Liver (tissue), 9 donors: Measurements from ENCODE around the gene GLIPR1L1. TPM values are rescaled to one million over a fixed set of nuclear protein-coding genes. Genes with fewer than 3 reads are reported as not detected.

Source experiments
- DNase-seq: peaks from one replicate; pipeline ENCODE4 v3.0.0-alpha.2; 2017; ENCODE audit warnings: low spot score
- H3K27ac ChIP-seq, 2 donors: one replicate each; pipeline ENCODE4 v1.7.0; 2013; ENCODE audit warnings: inconsistent platforms in 2 of 2, low read length in 2 of 2, control low read depth in 1 of 2, low read depth in 1 of 2, mild to moderate bottlenecking in 1 of 2
- H3K27me3 ChIP-seq, 4 donors: one replicate each; pipeline versions ENCODE4 v1.6.1 to v1.7.0; 2013; ENCODE audit warnings: low read length in 3 of 4, inconsistent platforms in 1 of 4, mild to moderate bottlenecking in 1 of 4, moderate library complexity in 1 of 4; ENCODE audit not compliant: control insufficient read depth in 4 of 4, insufficient read depth in 4 of 4
- H3K36me3 ChIP-seq, 4 donors: one replicate each; pipeline versions ENCODE4 v1.6.1 to v1.7.0; 2013; ENCODE audit warnings: low read length in 3 of 4, mild to moderate bottlenecking in 3 of 4, low read depth in 1 of 4, moderate library complexity in 1 of 4; ENCODE audit not compliant: control insufficient read depth in 4 of 4, insufficient read depth in 3 of 4
- H3K4me1 ChIP-seq, 4 donors: one replicate each; pipeline versions ENCODE4 v1.6.1 to v1.7.0; 2013; ENCODE audit warnings: low read length in 3 of 4, mild to moderate bottlenecking in 3 of 4, moderate library complexity in 1 of 4; ENCODE audit not compliant: control insufficient read depth in 4 of 4, insufficient read depth in 4 of 4
- H3K4me3 ChIP-seq, 3 donors: one replicate each; pipeline versions ENCODE4 v1.6.1 to v1.7.0; 2013; ENCODE audit warnings: low read length in 3 of 3, control low read depth in 1 of 3, low read depth in 1 of 3, mild to moderate bottlenecking in 1 of 3
- H3K9ac ChIP-seq, 2 donors: one replicate each; pipeline ENCODE4 v1.7.0; 2013; ENCODE audit warnings: low read length in 2 of 2, mild to moderate bottlenecking in 2 of 2, moderate library complexity in 2 of 2, control low read depth in 1 of 2, low read depth in 1 of 2
- H3K9me3 ChIP-seq, 4 donors: one replicate each; pipeline versions ENCODE4 v1.6.1 to v1.7.0; 2013; ENCODE audit warnings: low read length in 3 of 4; ENCODE audit not compliant: control insufficient read depth in 4 of 4
- EGR1 ChIP-seq, 2 donors: IDR thresholded peaks; 2 replicates each; pipeline ENCODE4 v1.6.1; 2016 to 2018; ENCODE audit warnings: antibody characterized with exemption in 2 of 2, low read depth in 2 of 2
- FOXA1 ChIP-seq: IDR thresholded peaks from 2 replicates; pipeline ENCODE4 v1.6.1; 2016; ENCODE audit warnings: antibody characterized with exemption
- FOXA2 ChIP-seq: IDR thresholded peaks from 2 replicates; pipeline ENCODE4 v1.6.1; 2016; ENCODE audit warnings: antibody characterized with exemption
- GABPA ChIP-seq, 2 donors: IDR thresholded peaks in 1 of 2; conservative IDR thresholded peaks in 1 of 2; 2 replicates each; pipeline ENCODE4 v1.6.1; 2016; ENCODE audit warnings: antibody characterized with exemption in 2 of 2, mild to moderate bottlenecking in 1 of 2, moderate library complexity in 1 of 2
- HNF4G ChIP-seq: IDR thresholded peaks from 2 replicates; pipeline ENCODE4 v1.6.1; 2016; ENCODE audit warnings: antibody characterized with exemption
- JUND ChIP-seq, 2 donors: IDR thresholded peaks; 2 replicates each; pipeline ENCODE4 v1.6.1; 2016; ENCODE audit warnings: antibody characterized with exemption in 2 of 2
- NR2F2 ChIP-seq: IDR thresholded peaks from 2 replicates; pipeline ENCODE4 v1.6.1; 2016; ENCODE audit warnings: antibody characterized with exemption
- RAD21 ChIP-seq, 2 donors: IDR thresholded peaks; 2 replicates each; pipeline ENCODE4 v1.6.1; 2016; ENCODE audit warnings: antibody characterized with exemption in 2 of 2, mild to moderate bottlenecking in 2 of 2
- RXRA ChIP-seq, 2 donors: IDR thresholded peaks; 2 replicates each; pipeline ENCODE4 v1.6.1; 2017 to 2018; ENCODE audit warnings: antibody characterized with exemption in 2 of 2, mild to moderate bottlenecking in 1 of 2
- SP1 ChIP-seq: IDR thresholded peaks from 2 replicates; pipeline ENCODE4 v1.6.1; 2018; ENCODE audit warnings: antibody characterized with exemption, mild to moderate bottlenecking
- YY1 ChIP-seq: IDR thresholded peaks from 2 replicates; pipeline ENCODE4 v1.6.1; 2016; ENCODE audit warnings: antibody characterized with exemption, mild to moderate bottlenecking
- WGBS: extraction: QIAGEN DNeasy Blood & Tissue Kit; methylation state at CpG from one replicate; pipeline ENCODE4 v1.1.7; 2013; 5-methylcytosine and 5-hydroxymethylcytosine counted together
- polyA plus RNA-seq, 2 donors: library from polyadenylated mRNA; stranded (reverse) in 1 of 2; unstranded in 1 of 2; fragments of 200-250 nt in 1 of 2; fragments of >200 nt in 1 of 2; fragmentation: Nextera tagmentation in 1 of 2; extraction: Ambion mirVana in 1 of 2; gene quantifications; one replicate each; pipeline versions ENCODE4 v1.2.1 to v1.2.3, GENCODE V29; 2013 to 2015
- total RNA-seq, 2 donors: library from RNA; depleted of rRNA; stranded (reverse); fragments of >200 nt; gene quantifications; one replicate each; pipeline ENCODE4 v1.2.3, GENCODE V29; 2014
- TF ChIP-seq, protein P1 (sequence below): IDR thresholded peaks from 2 replicates; pipeline ENCODE4 v1.6.1; 2016; ENCODE audit warnings: antibody characterized with exemption
- TF ChIP-seq, protein P2 (sequence below): IDR thresholded peaks from 2 replicates; pipeline ENCODE4 v1.6.1; 2016; ENCODE audit warnings: antibody characterized with exemption
- TF ChIP-seq, protein P3 (sequence below): fragments of 150-350 bp; IDR thresholded peaks from 2 replicates; pipeline ENCODE4 v1.5.1; 2017; ENCODE audit warnings: improper control_type of control experiment, low read depth, low read length; ENCODE audit not compliant: missing input control
- TF ChIP-seq, protein P4 (sequence below): IDR thresholded peaks from 2 replicates; pipeline ENCODE4 v1.6.1; 2016; ENCODE audit warnings: antibody characterized with exemption, mild to moderate bottlenecking
- donor health status: healthy.
- donor health status: healthy.
- donor health status: healthy.
- donor health status: healthy.
- donor health status: healthy.

Gene GLIPR1L1
- total and polyA plus RNA-seq, 4 donors = not detected

DNA sequence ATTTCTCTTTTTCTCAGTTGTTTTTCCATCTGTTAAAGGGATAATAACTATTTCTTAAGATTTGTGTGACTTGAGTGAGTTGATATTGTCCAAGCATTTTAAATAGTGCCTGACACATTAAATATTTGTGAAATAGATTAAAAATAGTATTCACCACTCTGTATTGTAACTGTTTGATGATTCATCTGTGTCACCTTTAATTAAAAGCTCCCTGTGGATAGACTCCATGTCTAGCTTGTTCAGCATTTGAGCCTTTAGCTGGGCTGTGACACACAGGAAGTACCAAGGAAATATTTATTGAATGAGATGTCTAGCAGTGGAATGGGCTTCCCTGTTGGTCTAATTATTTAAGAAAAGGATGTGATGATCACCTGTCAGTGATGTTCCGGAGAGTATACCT is 54.6 kb downstream of the GLIPR1L1 start (continued):
- no peak for TF ChIP-seq EGR1 (IDR thresholded peaks at IDR 0.05; ENCODE audit: low read depth in 2 of 2)
- TF ChIP-seq, protein P1, sequence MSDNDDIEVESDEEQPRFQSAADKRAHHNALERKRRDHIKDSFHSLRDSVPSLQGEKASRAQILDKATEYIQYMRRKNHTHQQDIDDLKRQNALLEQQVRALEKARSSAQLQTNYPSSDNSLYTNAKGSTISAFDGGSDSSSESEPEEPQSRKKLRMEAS = no peak

DNA sequence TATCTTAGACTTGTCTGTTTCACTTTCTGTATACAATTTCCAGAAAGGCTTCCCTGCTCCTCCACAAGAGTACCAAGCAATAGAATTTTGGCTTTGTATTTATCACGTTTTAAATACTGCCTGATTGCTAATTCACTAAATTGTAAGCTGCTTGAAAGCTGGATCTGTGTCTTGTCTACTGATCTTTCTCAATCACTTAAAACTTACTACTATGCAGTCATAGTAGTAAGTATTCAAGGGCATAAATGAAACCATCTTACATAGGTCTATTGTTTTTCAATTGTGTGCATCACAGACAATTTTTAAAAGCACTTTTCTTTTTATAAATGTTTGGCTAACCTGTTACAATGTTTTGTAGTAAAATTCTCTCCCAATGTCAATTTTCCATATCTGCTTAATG is 55.2 kb downstream of the GLIPR1L1 start:
- peak overlapping the region in 1 of 2 donors; percentile 89 for H3K27ac ChIP-seq
- 43% methylated on average over 1 of the region's 1 CpG for WGBS

DNA sequence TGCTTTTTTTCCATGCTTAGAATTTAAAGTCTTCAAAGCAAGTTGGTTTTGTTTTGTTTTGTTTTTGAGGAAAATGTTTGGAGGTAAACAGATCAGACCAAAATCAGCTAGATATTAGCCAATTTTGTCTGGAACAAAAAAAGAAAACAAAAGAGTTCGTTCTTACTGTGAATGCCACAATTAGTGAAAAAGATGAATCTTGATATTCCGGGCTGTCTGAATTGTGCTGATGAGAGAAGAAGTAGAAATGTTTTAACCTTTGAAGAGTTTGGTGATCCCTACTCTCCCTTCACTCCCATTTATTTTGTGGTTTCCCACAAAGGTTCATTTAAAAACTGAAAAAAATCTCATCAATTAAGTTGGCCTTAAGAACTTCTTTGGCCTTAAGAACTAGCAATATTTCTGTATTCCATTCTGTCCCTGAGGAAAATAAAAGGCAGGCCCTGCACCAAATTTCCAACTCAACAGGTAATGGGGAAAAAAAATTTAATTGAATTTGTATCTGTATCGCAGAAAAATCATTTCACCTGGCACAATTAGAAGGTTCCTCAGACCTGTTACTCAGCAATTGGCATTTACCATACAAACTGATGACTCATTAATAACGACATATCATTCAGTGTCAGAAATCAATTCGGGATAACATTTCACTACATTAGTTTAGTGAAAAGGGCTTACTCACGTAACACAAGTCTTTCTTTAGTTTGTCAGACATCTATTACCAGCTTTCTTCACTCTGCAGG is 55.9 kb downstream of the GLIPR1L1 start:
- no peak for DNase-seq
- Histone ChIP-seq H3K9me3 (peaks cover 0 to under 1% (median 0%) of the 10 kb centered on the region in 4 donors), H3K27me3 (no peaks in the 10 kb centered on the region), H3K4me3 (peak overlapping the region; percentile 61 to 76 (median 69)), H3K36me3 (no peaks in the 10 kb centered on the region), H3K27ac (peak overlapping the region; percentile 82 to 89), H3K9ac (peak overlapping the region; percentile 38 to 81), H3K4me1 (peaks cover 0 to 14% (median 4%) of the 10 kb centered on the region in 4 donors)
- TF ChIP-seq YY1 = no peak
- TF ChIP-seq, protein P2, sequence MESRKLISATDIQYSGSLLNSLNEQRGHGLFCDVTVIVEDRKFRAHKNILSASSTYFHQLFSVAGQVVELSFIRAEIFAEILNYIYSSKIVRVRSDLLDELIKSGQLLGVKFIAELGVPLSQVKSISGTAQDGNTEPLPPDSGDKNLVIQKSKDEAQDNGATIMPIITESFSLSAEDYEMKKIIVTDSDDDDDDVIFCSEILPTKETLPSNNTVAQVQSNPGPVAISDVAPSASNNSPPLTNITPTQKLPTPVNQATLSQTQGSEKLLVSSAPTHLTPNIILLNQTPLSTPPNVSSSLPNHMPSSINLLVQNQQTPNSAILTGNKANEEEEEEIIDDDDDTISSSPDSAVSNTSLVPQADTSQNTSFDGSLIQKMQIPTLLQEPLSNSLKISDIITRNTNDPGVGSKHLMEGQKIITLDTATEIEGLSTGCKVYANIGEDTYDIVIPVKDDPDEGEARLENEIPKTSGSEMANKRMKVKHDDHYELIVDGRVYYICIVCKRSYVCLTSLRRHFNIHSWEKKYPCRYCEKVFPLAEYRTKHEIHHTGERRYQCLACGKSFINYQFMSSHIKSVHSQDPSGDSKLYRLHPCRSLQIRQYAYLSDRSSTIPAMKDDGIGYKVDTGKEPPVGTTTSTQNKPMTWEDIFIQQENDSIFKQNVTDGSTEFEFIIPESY = peak; percentile 42
- 48% methylated on average over 6 of the region's 6 CpGs for WGBS

More for the DNA sequence above, 55.2 kb downstream of the GLIPR1L1 start:
- TF ChIP-seq RAD21 (IDR thresholded peaks at IDR 0.05) (no peak), JUND (IDR thresholded peaks at IDR 0.05) (no peak), FOXA2 (no peak)
- TF ChIP-seq, protein P1 = no peak
- H3K9me3 ChIP-seq = peaks cover 0 to 1% (median 0%) of the 10 kb centered on the region in 4 donors
- H3K4me3 ChIP-seq = peak overlapping the region in 1 of 3 donors; percentile 69
- DNase-seq = no peak
- H3K4me1 ChIP-seq = peaks cover 0 to 14% (median 4%) of the 10 kb centered on the region in 4 donors
- H3K36me3 ChIP-seq = no peaks in the 10 kb centered on the region
- no peaks in the 10 kb centered on the region for H3K27me3 ChIP-seq
- H3K9ac ChIP-seq = peak overlapping the region in 1 of 2 donors; percentile 38

DNA sequence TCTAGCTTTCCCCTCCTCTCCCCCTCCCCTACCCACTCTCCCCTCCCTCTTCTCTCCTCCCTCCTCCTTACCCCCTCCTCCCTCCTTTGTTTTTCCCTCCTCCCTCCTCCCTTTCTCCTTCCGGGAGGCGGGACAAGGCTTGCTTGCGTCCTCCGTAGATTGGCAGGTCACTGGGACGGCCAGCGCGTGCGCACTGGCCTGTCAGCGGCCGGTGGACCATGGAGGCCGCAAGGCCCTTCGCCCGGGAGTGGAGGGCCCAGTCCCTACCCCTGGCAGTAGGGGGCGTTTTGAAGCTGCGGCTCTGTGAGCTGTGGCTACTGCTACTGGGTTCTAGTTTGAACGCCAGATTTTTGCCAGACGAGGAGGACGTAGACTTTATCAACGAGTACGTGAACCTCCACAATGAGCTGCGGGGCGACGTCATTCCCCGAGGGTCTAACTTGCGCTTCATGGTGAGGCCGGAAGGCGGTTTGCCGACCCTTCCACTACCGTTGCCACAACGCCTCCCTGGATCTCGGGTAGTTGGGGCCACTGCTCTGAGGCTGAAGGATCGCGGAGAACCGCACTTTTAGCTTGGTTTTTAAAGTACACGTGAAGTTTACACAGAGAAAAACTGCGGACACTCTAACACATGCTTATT is 56.5 kb downstream of the GLIPR1L1 start, which contains the start of gene GLIPR1L2:
Gene GLIPR1L2, plus strand, starts transcription at position 191 of the 640 bp plus-strand sequence. Its CDS starts 28 bp downstream, at position 219.
- Histone ChIP-seq H3K9me3 (no peaks in the 10 kb centered on the region), H3K27me3 (no peaks in the 10 kb centered on the region), H3K9ac (peak within 1 kb of the TSS; percentile 81 to 93), H3K36me3 (no peaks in the 10 kb centered on the region), H3K4me3 (peak within 1 kb of the TSS; percentile 69 to 84 (median 76)), H3K4me1 (peaks cover 0 to 14% (median 4%) of the 10 kb centered on the region in 4 donors), H3K27ac (peak within 1 kb of the TSS; percentile 82 to 89)
- peak; percentile 83 for DNase-seq
- WGBS = 6% methylated on average over 36 of the region's 36 CpGs
- TF ChIP-seq HNF4G = no peak
- peak; percentile 71 to 81 for TF ChIP-seq RAD21 (IDR thresholded peaks at IDR 0.05)
- TF ChIP-seq, protein P1 = peak; percentile 39
- TF ChIP-seq EGR1 (IDR thresholded peaks at IDR 0.05; ENCODE audit: low read depth in 2 of 2) = peak in 1 of 2 donors; percentile 14
- peak; percentile 95 for TF ChIP-seq YY1
- TF ChIP-seq RXRA (IDR thresholded peaks at IDR 0.05) = peak; percentile 13 to 18
- TF ChIP-seq SP1 = peak; percentile 51
- peak in 1 of 2 donors; percentile 83 for TF ChIP-seq GABPA (IDR thresholded peaks at IDR 0.05 in 1 of 2, conservative IDR thresholded peaks at IDR 0.05 in 1 of 2)
- no peak for TF ChIP-seq FOXA1
- TF ChIP-seq JUND (IDR thresholded peaks at IDR 0.05) = no peak
- TF ChIP-seq, protein P3, sequence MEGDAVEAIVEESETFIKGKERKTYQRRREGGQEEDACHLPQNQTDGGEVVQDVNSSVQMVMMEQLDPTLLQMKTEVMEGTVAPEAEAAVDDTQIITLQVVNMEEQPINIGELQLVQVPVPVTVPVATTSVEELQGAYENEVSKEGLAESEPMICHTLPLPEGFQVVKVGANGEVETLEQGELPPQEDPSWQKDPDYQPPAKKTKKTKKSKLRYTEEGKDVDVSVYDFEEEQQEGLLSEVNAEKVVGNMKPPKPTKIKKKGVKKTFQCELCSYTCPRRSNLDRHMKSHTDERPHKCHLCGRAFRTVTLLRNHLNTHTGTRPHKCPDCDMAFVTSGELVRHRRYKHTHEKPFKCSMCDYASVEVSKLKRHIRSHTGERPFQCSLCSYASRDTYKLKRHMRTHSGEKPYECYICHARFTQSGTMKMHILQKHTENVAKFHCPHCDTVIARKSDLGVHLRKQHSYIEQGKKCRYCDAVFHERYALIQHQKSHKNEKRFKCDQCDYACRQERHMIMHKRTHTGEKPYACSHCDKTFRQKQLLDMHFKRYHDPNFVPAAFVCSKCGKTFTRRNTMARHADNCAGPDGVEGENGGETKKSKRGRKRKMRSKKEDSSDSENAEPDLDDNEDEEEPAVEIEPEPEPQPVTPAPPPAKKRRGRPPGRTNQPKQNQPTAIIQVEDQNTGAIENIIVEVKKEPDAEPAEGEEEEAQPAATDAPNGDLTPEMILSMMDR = peak; percentile 83
- TF ChIP-seq, protein P4, sequence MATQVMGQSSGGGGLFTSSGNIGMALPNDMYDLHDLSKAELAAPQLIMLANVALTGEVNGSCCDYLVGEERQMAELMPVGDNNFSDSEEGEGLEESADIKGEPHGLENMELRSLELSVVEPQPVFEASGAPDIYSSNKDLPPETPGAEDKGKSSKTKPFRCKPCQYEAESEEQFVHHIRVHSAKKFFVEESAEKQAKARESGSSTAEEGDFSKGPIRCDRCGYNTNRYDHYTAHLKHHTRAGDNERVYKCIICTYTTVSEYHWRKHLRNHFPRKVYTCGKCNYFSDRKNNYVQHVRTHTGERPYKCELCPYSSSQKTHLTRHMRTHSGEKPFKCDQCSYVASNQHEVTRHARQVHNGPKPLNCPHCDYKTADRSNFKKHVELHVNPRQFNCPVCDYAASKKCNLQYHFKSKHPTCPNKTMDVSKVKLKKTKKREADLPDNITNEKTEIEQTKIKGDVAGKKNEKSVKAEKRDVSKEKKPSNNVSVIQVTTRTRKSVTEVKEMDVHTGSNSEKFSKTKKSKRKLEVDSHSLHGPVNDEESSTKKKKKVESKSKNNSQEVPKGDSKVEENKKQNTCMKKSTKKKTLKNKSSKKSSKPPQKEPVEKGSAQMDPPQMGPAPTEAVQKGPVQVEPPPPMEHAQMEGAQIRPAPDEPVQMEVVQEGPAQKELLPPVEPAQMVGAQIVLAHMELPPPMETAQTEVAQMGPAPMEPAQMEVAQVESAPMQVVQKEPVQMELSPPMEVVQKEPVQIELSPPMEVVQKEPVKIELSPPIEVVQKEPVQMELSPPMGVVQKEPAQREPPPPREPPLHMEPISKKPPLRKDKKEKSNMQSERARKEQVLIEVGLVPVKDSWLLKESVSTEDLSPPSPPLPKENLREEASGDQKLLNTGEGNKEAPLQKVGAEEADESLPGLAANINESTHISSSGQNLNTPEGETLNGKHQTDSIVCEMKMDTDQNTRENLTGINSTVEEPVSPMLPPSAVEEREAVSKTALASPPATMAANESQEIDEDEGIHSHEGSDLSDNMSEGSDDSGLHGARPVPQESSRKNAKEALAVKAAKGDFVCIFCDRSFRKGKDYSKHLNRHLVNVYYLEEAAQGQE = peak; percentile 78
- TF ChIP-seq NR2F2 = no peak
